Frontal cortex (tissue), 4 donors: ENCODE measurements around the gene INPP5A. TPM values are rescaled to one million over a fixed set of nuclear protein-coding genes. Genes with fewer than 3 reads are reported as not detected.
"Not testable (repeated sequence)": the region's sequence is repeated elsewhere in the genome, so short reads cannot be mapped to it uniquely, and the experiment has no call there.

ENCODE experiments used
- DNase-seq, 2 donors: peaks; one replicate each; pipeline ENCODE4 v3.0.0; 2012; ENCODE audit warnings: low spot score in 2 of 2
- FAIRE-seq: peaks from 2 replicates; lab custom pipeline; 2012; peaks lifted over from hg19 to GRCh38; lab: Jason Lieb, UNC
- total RNA-seq: library from RNA; depleted of rRNA; stranded (reverse); fragments of >200 nt; gene quantifications from one replicate; pipeline ENCODE4 v1.2.3, GENCODE V29; 2014
- donor health status: control.
- donor health status: control.
- donor health status: control.

INPP5A gene
- total RNA-seq, 1 donor from 2014 or later, result 38.7 TPM

DNA sequence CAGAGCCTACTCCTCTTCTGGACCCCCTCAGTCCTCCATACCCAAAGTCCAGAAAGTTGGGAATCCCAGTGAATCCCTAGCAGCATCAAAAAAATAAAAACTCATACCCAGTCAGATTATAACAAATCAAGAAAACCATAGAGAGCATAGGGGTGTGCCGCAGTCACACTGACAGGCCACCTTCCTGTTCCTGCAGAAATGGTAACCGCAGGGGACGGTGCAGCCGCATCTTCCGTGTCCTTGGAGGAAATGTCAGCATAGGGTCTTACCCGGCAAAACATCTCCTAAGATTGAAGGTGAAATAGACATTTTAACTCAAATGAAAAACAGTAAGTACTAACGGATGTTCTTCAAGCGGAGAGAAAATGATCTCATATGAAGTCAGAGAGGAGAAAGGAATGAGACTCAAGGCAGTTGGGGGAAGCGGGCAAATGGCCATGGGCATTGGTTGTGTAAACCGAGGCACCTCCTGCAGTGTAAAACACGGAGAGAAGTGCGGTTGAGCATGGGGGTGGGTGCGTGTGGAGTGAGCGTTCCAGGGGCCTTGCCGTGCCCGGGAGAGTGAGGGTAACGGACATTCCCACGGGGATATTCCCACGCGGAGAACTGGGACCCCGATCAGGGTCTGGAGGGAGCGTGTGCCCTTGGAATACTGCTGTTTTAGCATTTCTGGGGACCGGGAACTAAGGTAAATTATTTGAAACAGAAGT lies 137.6 kb downstream of the INPP5A start:
- DNase-seq, result no peak

DNA sequence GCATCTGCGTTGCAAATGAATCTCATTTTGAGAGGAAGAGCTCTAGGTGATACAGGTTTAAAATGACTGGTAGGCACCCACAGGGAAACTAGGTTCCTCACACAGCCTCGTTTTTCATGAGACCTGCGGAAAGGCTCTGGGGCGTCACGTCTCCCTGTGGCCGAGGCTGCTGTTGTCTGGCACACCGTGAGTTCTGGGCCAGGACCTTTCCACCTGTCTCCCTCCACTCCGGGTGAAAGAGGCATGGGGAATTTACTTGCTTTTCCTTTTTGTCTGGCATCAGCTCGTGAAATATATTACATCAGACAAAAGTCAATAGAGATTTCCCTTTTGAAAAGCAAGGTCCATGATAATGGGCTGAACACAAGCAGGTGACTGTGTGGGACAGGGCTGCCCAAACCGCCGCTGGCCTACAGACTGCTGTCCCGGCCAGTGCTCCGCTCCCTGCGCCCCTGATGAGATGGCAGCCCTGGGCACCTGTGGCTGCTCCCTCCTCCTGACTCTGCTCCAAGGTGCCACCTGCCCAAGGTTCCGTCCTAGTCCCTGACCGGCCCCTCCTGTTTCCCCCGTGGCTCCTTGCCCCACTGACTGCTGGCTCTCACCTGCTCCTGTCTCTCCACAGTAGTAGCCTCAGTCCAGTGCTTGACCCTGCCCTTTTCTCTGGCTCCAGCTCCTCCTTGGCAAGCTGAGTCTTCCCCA lies 138.8 kb downstream of the INPP5A start:
- DNase-seq, result no peak
- FAIRE-seq, result no peak

More for the DNA sequence above, 137.6 kb downstream of the INPP5A start:
- FAIRE-seq, result no peak

DNA sequence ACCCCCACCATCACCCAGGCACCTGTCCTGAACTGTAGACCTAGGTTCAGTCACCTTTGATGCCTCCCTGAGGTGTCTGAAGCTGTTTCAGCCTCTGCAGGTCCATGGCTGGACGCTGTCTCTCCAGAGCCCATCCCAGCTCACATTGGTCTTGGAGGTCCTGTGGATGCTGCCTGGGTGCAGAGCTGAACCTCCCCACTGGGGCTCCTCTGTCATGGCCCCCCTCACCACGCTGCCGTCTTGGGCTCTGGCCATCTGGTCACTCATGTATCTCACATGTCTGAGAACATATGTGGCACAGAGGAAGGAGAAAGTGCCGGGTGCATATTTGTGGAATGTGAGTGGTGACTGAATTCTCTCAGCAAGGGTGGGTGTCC lies 139.5 kb downstream of the INPP5A start:
- DNase-seq, result no peak

DNA sequence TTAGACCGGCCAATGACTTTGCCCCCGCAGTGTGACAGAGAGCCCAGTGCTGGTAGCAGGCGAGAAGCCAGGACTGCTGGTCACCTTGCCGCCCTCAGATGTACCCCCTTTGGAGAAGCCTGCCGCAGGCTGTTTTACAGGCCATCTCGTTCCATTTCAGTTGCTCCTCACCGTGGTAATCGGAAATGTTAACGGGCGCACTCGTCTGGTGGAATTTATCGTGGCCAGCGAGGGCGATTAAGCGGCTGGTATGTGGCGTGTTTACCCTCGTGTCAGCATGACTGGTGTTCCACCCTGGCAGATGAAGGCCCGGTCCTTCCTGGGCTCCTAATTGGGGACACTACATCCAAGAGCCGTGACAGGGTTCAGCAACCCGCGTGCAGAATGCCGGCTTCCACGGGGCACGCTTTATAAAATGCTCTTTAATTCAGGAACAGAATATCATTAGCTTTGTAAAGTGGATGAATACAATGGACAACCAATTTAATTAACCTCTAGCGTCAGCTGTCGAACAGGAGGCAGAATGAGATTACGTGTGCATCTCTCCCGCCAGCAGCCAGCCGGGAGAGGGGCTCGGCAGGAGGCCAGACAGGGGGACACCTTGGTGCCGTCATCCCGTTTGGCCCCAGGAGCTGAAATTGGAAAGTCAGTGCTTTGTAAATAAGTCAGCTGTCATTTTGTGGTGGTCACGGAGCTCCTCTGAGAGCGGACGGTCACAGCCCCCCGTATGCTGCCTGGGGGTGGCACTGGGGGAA lies 140.1 kb downstream of the INPP5A start:
- no peak for FAIRE-seq
- DNase-seq, result no peak

More for the DNA sequence above, 139.5 kb downstream of the INPP5A start:
- FAIRE-seq, result no peak

DNA sequence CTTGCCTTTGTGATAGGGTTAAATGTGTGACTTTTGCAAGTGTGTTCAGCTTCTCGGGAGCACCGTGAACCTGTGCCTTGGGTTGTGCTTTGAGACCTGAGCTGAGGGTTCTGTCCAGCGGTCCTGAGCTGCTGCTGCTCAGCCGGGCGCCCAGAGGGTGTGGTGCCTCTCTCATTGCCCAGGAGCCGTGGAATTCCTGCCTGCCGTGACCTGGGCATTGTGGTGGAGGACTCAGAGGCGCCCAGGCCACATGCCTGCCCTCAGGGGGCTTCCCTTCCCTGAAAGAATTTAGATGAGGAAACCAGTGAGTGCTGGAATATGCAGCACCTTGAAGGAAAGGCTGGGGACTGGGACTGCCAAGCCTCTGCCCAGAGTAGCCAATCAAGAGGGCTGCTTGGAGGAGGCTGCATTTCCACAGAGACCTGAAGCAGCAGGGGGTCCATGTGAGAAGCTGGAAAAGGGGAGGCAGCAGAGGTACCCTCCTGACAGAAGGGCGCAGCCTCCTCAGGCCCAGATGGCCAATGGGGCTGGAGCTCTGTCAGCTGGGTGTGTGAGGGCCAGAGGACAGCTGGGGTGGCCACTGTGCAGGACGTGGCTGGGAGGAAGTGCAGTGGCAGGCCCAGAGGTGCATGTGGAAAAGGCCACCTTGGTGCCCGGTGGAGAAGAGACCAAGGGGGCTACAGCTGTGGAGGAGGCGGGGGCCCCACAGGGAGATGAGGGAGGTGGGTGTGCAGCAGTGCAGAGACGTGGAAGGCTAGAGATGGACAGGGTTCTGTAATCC lies 141.0 kb downstream of the INPP5A start:
- FAIRE-seq (no peak), DNase-seq (no peak)

DNA sequence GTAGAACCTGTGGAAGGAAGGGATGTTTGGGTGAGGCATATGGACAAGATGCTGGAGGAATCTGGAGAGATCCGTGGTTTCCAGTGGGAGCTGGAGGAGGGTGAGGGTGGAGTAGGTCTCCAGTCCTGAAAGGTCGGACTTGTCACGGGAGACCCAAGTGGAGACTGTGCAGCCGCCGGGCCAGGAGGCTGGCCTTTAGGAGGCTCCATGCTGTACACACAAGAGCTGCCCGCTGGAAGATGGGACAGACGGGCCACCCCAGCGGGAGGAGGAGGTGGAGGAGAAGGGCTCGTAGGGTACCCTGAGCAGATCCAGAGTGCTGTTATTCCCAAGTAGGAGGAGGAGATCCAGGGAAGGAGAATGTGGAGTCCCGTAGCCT lies 141.6 kb downstream of the INPP5A start:
- FAIRE-seq, result no peak

DNA sequence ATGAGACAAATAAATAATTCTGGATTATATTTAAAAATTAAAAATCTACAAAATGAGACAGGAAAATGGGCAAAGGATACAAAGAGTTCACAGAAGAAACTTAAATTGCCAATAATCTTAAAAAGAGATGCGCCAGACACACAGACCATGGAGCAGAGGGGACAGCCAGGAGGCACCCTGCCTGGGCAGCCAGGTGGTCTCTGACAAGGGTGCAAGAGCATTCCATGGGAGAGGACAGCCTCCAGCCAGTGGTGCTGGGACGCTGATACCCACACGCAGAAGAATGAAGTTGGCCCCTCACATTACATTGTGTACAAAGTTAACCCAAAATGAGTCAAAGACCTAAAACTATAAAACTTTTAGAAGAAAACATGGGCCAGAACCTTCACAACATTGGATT lies 142.1 kb downstream of the INPP5A start:
- DNase-seq, result no peak

More for the DNA sequence above, 141.6 kb downstream of the INPP5A start:
- DNase-seq, result no peak

DNA sequence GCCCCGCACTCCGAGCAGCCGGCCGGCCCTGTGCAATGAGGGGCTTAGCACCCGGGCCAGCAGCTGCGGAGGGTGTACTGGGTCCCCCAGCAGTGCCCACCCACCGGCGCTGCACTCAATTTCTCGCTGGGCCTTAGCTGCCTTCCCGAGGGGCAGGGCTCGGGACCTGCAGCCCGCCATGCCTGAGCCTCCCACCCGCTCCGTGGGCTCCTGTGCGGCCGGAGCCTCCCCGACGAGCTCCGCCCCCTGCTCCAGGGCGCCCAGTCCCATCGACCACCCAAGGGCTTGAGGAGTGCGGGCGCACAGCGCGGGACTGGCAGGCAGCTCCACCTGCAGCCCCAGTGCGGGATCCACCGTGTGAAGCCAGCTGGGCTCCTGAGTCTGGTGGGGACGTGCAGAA lies 143.2 kb downstream of the INPP5A start:
- not testable (repeated sequence) for FAIRE-seq, DNase-seq

More for the DNA sequence above, 142.1 kb downstream of the INPP5A start:
- FAIRE-seq, result no peak

DNA sequence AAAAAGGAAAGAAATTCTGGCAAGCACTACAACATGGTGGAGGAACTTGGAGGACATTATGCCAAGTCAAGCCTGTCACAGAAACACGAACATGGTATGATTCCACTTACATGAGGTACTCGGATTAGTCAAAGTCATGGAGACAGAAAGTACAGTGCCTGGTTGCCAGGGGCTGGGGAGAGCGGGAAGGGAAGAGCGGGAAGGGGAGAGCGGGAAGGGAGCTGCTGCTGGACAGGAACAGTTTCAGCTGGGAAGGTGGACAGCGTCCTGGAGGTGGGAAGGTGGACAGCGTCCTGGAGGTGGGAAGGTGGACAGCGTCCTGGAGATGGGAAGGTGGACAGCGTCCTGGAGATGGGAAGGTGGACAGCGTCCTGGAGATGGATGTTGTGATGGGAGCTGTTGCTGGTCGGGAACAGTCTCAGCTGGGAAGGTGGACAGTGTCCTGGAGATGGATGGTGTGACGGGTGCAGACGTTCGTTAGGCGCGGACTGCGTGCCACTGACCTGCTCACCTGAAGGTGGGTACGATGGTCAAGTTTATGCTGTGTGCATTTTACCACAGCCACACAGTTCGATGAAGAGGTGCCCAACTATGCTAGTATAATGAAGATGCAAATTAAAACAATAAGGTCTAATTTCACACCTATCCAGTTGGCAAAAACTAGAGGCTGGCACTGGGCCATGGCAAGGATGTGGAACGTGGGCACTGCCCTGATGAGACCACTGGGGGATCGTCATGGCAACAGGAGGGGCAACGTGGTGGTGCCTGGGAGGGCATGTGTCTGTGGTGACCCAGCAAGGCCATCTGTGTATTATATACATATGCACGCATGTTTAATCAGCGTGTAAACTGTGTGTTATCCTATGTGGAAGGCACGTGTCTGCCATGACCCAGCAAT lies 144.5 kb downstream of the INPP5A start:
- FAIRE-seq, result no peak
- no peak for DNase-seq

DNA sequence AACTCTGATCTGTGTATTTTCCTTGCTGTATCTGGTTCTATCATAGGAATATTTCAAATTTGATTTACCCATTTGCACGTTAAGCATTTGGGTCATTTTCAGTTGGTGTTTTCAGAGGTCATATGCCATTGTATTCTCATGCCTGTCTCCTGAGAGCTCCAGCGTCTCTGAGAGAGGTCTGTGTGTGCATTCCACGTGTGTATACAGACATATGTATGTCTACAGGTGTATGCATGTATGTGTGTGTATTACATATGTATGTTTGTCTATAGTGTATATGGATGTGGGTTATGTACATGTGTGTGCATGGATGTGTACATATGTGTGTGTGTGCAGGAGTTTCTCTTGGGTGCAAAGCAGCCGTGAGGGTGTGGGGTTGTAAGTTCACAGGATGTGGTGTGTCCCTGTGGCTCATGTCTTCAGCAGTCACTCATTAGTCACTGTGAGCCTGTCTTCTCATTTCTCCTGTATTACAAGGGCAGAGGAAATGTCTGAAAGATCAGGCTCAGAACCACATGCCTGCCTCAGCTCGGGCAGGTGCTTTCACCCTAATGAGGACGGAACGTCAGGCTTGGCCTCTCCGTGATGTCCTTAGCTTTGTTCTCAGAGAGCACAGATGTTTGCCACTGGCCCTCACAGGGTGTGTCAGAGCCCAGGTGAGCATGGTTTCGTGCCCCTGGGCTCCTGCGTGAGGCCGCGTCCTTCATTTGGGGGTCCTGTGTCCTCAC lies 146.7 kb downstream of the INPP5A start:
- FAIRE-seq (no peak), DNase-seq (no peak)

DNA sequence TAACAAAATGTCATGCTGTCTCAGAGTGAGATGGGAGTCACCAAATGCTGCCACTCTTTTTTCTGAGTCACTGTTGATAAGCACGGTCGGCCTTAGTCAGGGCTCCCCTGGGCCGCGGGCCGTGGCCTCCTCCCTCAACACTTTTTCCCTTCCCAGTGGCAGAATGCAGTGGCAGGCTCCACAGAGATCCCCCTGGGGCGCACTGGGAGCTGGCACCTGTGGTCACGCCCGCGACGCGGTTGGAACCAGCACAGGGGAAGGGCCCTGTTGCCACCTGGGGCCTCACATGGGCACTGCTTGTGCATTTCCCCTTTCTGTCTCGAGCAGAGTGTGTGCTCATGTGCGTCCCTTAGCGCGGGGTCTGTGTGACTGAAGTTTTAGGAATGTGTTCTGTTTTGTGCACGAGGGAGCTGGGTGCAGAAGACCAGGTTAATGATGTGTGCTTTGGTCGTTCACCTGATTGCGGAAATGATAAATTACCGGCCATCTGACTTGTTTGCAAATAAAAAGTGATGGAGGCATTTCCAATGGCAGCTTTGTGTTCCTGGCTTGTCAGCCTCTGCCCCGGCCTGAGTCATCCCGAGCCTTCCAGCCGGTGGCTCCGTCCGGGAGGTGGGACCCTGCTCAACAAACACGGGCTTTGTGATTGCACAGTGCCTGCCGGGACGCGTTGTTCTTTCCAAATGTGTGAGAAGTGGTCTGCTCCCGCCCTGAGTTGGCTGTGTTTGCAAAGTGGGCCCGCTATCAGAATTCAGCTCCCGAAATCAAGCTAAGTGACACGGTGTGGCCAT lies 147.7 kb downstream of the INPP5A start:
- peak; percentile 79 to 81 for DNase-seq
- no peak for FAIRE-seq

DNA sequence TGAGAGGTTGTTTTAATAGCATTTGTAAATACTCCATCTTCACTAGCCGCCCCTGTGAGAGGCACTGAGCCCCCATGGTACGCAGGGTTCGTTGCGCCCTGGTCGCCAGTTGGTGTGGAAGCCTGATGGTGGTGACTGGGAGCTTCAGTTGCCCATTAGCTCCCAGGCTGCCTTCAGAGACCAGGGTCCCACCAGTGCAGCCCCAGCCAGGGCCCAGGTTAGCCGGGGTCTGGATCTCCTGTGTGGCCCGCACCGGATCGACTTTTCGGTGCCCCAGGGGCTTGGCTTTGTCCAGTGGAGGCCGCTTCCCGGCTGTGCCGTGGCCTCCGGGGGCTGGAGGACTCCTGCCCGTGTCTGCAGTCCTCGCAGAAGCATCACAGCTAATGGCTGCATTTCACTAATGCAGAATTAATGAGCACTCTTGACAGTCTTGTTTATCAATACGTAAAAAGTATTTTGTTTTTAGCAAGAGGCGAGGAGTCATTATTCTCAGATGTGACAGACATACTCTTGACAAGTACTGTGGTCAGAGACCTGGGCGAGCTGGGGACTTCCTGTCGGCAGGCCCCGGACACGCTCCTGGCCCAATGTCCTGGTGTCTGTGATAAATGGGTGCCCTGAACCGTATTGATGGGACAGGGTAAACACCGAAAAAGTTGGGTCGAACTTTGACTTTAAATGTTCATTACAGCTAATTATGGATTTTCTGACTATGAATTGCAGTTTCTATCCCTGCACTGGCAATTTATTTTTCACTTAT lies 148.5 kb downstream of the INPP5A start:
- no peak for FAIRE-seq

DNA sequence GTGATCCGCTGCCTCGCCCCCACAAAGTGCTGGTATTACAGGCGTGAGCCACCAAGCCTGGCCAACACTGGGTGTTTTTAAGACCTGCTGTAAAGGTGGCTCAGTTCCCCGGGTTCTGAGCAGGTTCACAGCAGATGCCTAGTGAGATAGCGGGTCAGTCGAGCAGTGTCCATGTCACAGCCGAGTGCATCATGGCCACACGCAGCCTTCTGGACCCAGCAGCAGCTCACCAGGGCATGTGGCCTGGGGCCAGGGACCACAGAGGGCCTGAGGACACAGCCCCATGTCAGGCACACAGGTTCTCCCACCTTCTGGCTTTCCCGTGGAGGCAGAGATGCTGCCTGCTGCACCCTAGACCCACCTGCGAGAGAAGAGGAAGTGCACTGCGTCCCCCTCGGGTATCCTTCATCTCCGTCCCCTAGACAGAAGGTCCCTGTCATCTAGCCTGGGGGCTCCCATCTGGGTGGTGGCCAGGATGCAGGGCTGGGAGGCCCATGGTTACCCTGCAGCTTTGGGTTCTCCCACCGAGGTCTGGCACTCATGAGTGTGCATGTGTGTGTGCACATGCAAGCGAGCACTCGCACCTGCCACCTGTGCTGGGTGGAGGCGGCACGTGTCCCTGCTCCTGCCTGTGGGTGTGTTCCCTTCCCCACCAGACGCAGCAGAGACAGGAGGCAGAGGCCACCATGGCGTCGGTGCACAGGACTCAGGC lies 149.8 kb downstream of the INPP5A start:
- DNase-seq, result no peak
- no peak for FAIRE-seq

More for the DNA sequence above, 148.5 kb downstream of the INPP5A start:
- no peak for DNase-seq

DNA sequence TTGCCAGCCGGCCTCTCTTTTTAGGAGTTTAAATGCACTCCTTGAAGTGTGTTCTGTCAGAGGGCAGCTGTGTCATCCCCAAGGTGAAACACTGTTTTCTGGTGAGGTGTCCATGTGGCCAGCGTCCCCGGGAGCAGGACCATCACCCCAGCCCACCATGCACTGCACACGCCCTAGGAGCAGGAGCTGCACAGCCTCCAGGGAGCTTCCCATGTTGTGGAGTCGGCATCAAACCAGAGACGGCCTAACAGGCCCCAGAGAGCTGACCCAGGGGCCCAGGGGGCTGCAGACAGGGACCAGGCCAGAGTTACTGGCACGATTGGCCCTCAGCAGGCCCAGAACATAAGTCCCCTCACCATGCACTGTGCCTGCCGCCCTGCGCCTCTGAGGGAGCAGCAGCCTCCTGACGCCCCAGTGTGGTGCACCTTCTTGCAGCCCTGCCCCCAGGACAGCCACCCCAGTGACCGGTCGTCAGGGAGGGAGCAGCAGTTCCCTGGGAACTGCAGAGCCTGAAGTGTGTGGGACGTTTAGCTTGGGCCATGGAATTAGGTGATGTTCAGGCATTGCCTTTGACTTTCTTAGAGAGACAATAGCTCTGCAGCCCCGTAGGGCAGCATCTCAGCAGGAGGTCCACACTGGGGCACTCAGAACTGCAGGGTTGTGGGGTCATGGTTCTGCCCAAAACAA lies 150.4 kb downstream of the INPP5A start:
- no peak for FAIRE-seq
- DNase-seq, result no peak

DNA sequence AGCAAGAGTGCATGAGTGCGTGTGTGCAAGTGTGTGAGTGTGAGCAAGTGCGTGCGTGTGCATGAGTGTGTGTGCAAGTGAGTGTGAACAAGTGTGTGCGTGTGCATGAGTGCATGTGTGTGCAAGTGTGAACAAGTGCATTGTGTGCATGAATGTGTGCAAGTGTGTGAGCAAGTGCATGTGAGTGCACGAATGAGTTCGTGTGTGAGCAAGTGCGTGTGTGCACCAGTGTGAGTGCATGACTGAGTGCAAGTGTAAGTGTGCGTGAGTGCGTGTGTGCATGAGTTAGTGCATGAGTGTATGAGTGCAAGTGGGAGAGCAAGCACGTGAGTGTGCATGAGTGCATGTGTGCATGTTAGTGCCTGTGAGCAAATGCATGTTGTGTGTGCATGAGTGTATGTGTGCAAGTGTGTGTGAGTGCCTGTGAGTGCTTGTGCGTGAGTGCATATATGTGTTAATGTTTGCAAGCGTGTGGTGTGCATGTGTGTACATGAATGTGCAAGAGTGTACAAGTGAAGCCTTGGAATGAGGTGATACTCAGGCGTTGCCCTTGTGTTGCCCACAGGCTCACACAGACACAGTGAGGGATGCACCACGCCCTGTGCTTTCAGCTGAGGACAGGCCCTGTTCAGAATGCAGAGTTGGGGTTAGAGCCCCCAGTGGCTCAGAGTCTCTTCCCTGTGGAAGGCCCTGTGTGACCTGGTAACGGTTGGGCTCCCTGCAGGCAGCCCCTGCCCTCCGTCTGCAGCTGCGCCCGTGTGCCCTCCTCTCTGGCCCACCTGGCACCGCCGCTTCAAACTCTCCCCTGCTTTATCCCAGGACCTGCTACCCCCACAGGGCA lies 151.2 kb downstream of the INPP5A start:
- FAIRE-seq (no peak), DNase-seq (no peak)
